GM23338 (cell line): ENCODE measurements around the gene ARHGAP30.

Experiments used
- EZH2 ChIP-seq: fragments of 200-600 bp; sonication (generic); IDR thresholded peaks from one replicate; pipeline ENCODE4 v1.8.0; 2017; ENCODE audit warnings: antibody characterized with exemption, mild to moderate bottlenecking, low read depth; ENCODE audit not compliant: unreplicated experiment
- JUNB ChIP-seq: IDR thresholded peaks from one replicate; pipeline ENCODE4 v1.6.1; 2016; ENCODE audit warnings: antibody characterized with exemption; ENCODE audit not compliant: unreplicated experiment
- POLR2AphosphoS5 ChIP-seq: IDR thresholded peaks from 2 replicates; pipeline ENCODE4 v1.6.1; 2016; ENCODE audit warnings: antibody characterized with exemption, low read depth
- ZNF114 ChIP-seq: fragments of 250-450 bp; sonication (Bioruptor Pico); IDR thresholded peaks from 2 replicates; pipeline ENCODE4 v1.5.0; 2020; ENCODE audit warnings: mild to moderate bottlenecking, moderate library complexity
- TF ChIP-seq, protein P1 (sequence below), 2 experiments: fragments of 200-600 bp in 1 of 2; sonication (generic) in 1 of 2; conservative IDR thresholded peaks; 2 replicates each; pipeline versions ENCODE4 v1.5.1 to v1.6.1; 2016 to 2017; ENCODE audit warnings: antibody characterized with exemption in 2 of 2, low read depth in 2 of 2, mild to moderate bottlenecking in 2 of 2, moderate library complexity in 1 of 2

GRCh38 chr1:161083748-161084596 lies 14.3 kb upstream of the ARHGAP30 start:
- TF ChIP-seq, protein P1, sequence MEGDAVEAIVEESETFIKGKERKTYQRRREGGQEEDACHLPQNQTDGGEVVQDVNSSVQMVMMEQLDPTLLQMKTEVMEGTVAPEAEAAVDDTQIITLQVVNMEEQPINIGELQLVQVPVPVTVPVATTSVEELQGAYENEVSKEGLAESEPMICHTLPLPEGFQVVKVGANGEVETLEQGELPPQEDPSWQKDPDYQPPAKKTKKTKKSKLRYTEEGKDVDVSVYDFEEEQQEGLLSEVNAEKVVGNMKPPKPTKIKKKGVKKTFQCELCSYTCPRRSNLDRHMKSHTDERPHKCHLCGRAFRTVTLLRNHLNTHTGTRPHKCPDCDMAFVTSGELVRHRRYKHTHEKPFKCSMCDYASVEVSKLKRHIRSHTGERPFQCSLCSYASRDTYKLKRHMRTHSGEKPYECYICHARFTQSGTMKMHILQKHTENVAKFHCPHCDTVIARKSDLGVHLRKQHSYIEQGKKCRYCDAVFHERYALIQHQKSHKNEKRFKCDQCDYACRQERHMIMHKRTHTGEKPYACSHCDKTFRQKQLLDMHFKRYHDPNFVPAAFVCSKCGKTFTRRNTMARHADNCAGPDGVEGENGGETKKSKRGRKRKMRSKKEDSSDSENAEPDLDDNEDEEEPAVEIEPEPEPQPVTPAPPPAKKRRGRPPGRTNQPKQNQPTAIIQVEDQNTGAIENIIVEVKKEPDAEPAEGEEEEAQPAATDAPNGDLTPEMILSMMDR (conservative IDR thresholded peaks at IDR 0.05; ENCODE audit: low read depth in 2 of 2) = no peak
- no peak for TF ChIP-seq POLR2AphosphoS5
- TF ChIP-seq JUNB = no peak
- no peak for TF ChIP-seq EZH2
- no peak for TF ChIP-seq ZNF114 (CRISPR knock-in tag)
